Neural crest cell (in vitro differentiated cells): ENCODE data around the gene LZTR1. TPM values are rescaled to one million over a fixed set of nuclear protein-coding genes. Genes with fewer than 3 reads are reported as not detected.

Experiments
- DNase-seq: peaks from one replicate; pipeline ENCODE4 v3.0.0; 2021; ENCODE audit warnings: low read depth, mixed read lengths, low spot score
- H3K27ac Mint-ChIP-seq: one replicate; pipeline ENCODE4 v1.8.0; 2021; ENCODE audit warnings: mild to moderate bottlenecking, mixed read lengths; ENCODE audit not compliant: unreplicated experiment
- H3K27me3 Mint-ChIP-seq: 2 replicates; pipeline ENCODE4 v1.8.0; 2021; ENCODE audit warnings: low read depth, mild to moderate bottlenecking, mixed read lengths
- H3K36me3 Mint-ChIP-seq: 2 replicates; pipeline ENCODE4 v1.8.0; 2021; ENCODE audit warnings: low read depth, mild to moderate bottlenecking, mixed read lengths
- H3K4me1 Mint-ChIP-seq: 2 replicates; pipeline ENCODE4 v1.8.0; 2021; ENCODE audit warnings: mixed read lengths
- H3K4me3 Mint-ChIP-seq: one replicate; pipeline ENCODE4 v1.8.0; 2021; ENCODE audit warnings: mild to moderate bottlenecking, mixed read lengths
- H3K9me3 Mint-ChIP-seq: 2 replicates; pipeline ENCODE4 v1.8.0; 2021; ENCODE audit warnings: mixed read lengths
- CTCF ChIP-seq: fragments of 200-600 bp; sonication (generic); conservative IDR thresholded peaks from 2 replicates; pipeline ENCODE4 v1.5.0; 2021; ENCODE audit warnings: antibody characterized with exemption, mild to moderate bottlenecking
- total RNA-seq: library from RNA; stranded (reverse); gene quantifications from 2 replicates; pipeline ENCODE4 v1.2.1, GENCODE V29; 2021

Gene LZTR1
- total RNA-seq, 1 donor from 2014 or later, result 94.5 TPM

GRCh38 chr22:20957102-20957682 lies 24.9 kb upstream of the LZTR1 start:
- Mint-ChIP-seq H3K27ac (no peak overlapping the region), H3K4me3 (peak overlapping the region; percentile 81), H3K36me3 (peaks cover 6% of the 10 kb centered on the region), H3K9me3 (no peaks in the 10 kb centered on the region), H3K4me1 (peaks cover 10% of the 10 kb centered on the region), H3K27me3 (peaks cover 41% of the 10 kb centered on the region)
- DNase-seq, result no peak
- TF ChIP-seq CTCF, result no peak

- H3K36me3 Mint-ChIP-seq, result peaks cover 6% of the 10 kb centered on the region
- no peak overlapping the region for H3K27ac Mint-ChIP-seq
- TF ChIP-seq CTCF, result no peak
- no peaks in the 10 kb centered on the region for H3K9me3 Mint-ChIP-seq
- H3K4me3 Mint-ChIP-seq, result peak overlapping the region; percentile 71
- no peak for DNase-seq
- peaks cover 41% of the 10 kb centered on the region for H3K27me3 Mint-ChIP-seq
- H3K4me1 Mint-ChIP-seq, result peaks cover 11% of the 10 kb centered on the region
These were observed 24.2 kb upstream of the LZTR1 start for GRCh38 chr22:20957683-20958431.

DNA sequence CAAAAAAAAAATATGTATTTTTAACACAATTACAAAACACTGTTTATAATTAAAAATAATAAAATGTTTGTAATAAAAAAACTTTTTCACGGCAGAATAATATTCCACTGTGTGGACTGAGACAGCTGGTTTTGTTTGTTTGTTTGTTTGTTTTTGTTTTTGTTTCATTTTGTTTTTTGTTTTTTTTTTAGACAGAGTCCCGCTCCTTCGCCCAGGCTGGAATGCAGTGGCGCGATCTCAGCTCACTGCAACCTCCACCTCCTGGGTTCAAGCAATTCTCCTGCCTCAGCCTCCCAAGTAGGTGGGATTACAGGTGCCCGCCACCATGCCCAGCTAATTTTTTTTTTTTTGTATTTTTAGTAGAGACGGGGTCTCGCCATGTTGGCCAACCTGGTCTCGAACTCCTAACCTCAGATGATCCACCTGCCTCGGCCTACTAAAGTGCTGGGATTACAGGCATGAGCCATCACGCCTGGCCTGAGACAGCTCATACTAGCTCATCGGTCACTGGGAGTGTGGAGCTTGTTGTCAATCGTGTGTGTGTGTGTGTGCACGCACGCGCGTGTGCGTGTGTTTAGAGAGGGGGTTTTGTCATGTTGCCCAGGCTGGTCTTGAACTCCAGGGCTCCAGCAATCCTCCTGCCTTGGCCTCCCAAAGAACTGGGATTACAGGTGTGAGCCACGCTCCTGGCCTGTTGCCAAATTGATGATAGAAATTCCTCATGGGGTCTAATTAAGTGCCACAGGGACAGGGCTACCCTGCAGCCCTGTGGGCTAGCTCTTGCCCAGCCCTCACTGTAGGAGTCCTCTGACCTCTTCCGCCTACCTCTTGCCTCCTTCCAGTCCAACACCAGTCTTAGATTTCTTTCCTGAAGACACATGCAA lies 22.3 kb upstream of the LZTR1 start:
- peaks cover 60% of the 10 kb centered on the region for H3K27me3 Mint-ChIP-seq
- H3K4me1 Mint-ChIP-seq, result peaks cover 27% of the 10 kb centered on the region
- no peaks in the 10 kb centered on the region for H3K36me3 Mint-ChIP-seq
- peak overlapping the region; percentile 47 for H3K4me3 Mint-ChIP-seq
- no peak overlapping the region for H3K27ac Mint-ChIP-seq
- TF ChIP-seq CTCF, result no peak
- H3K9me3 Mint-ChIP-seq, result no peaks in the 10 kb centered on the region
- no peak for DNase-seq

DNA sequence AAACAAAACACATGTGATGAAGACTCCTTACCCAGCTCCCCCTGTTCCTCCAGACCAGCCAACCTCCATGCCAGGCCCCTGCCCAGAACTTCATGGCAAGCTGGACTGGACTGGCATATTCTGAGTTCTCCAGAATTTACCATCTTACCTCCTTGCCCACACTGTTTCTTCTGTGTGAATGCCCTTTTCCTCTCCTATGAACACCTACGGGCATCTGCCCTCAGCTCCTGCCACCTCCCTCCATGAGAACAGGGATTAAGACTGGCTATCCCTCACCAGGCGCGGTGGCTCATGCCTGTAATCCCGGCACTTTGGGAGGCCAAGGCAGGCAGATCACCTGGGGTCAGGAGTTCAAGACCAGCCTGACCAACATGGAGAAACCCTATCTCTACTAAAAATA lies 21.5 kb upstream of the LZTR1 start:
- no peak for TF ChIP-seq CTCF
- H3K27ac Mint-ChIP-seq, result no peak overlapping the region
- H3K4me1 Mint-ChIP-seq, result peaks cover 27% of the 10 kb centered on the region
- H3K9me3 Mint-ChIP-seq, result no peaks in the 10 kb centered on the region
- DNase-seq, result no peak
- peak overlapping the region; percentile 47 for H3K4me3 Mint-ChIP-seq
- no peaks in the 10 kb centered on the region for H3K36me3 Mint-ChIP-seq
- peaks cover 64% of the 10 kb centered on the region for H3K27me3 Mint-ChIP-seq

DNA sequence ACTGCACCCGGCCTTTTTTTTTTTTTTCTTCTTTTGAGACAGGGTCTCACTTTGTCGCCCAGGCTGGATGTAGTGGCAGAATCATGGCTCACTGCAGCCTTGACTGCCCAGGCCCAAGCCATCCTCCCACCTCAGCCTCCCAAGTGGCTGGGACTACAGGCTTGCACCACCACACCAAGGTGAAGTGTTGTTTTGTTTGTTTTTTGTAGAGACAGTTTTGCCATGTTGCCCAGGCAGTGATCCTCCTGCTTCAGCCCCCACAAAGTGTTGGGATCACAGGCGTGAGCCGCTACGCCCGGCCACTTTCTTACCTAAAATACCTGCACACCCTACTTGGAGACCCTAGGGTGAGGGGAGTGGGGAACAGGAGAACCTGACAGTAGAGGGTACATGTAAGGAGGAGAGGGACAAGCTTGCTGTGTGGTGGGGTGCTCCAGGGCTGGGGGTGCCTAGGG lies 19.6 kb upstream of the LZTR1 start:
- TF ChIP-seq CTCF, result no peak
- no peak overlapping the region for H3K4me3 Mint-ChIP-seq
- peaks cover 27% of the 10 kb centered on the region for H3K4me1 Mint-ChIP-seq
- no peak overlapping the region for H3K27ac Mint-ChIP-seq
- H3K36me3 Mint-ChIP-seq, result no peaks in the 10 kb centered on the region
- peaks cover 58% of the 10 kb centered on the region for H3K27me3 Mint-ChIP-seq
- no peaks in the 10 kb centered on the region for H3K9me3 Mint-ChIP-seq
- DNase-seq, result no peak
